Common myeloid progenitor, CD34-positive (primary cell): Measurements from ENCODE around the gene TBC1D9.

Experiments used
- CTCF ChIA-PET: fragments of 350-600 bp; sonication (Branson Sonifier 250); formaldehyde crosslinking; loops from one replicate; lab custom pipeline; 2021; ENCODE audit warnings: antibody characterized with exemption; lab: Charles Lee
- POLR2A ChIA-PET: fragments of 350-600 bp; sonication (Branson Sonifier 250); formaldehyde crosslinking; loops from one replicate; lab custom pipeline; 2021; ENCODE audit warnings: antibody characterized with exemption; lab: Charles Lee
- DNase-seq, 3 donors: peaks; one replicate each; pipeline versions ENCODE4 v3.0.0 to v3.0.0-alpha.2; 2013
- H3K27ac ChIP-seq, 2 experiments: 1 replicate in 1 of 2; 2 replicates in 1 of 2; pipeline ENCODE4 v1.7.0; 2013; ENCODE audit warnings: inconsistent platforms in 2 of 2, low read length in 2 of 2, mild to moderate bottlenecking in 2 of 2, low read depth in 1 of 2, moderate library complexity in 1 of 2; ENCODE audit not compliant: severe bottlenecking in 2 of 2, insufficient read depth in 1 of 2, poor library complexity in 1 of 2
- H3K27me3 ChIP-seq, 5 experiments: replicated peaks in 2 of 5; 1 replicate in 3 of 5; 2 replicates in 2 of 5; pipeline versions ENCODE4 v1.6.1 to v1.7.0; 2013; ENCODE audit warnings: low read length in 4 of 5, mild to moderate bottlenecking in 2 of 5, moderate library complexity in 2 of 5, inconsistent platforms in 1 of 5; ENCODE audit not compliant: insufficient read depth in 5 of 5, control insufficient read depth in 4 of 5
- H3K36me3 ChIP-seq, 4 experiments: 1 replicate in 2 of 4; 2 replicates in 2 of 4; pipeline versions ENCODE4 v1.6.1 to v1.7.0; 2013; ENCODE audit warnings: low read length in 3 of 4, control low read depth in 1 of 4, mild to moderate bottlenecking in 1 of 4; ENCODE audit not compliant: control insufficient read depth in 4 of 4, insufficient read depth in 4 of 4
- H3K4me1 ChIP-seq, 4 experiments: 1 replicate in 3 of 4; 2 replicates in 1 of 4; pipeline versions ENCODE4 v1.6.1 to v1.7.1; 2013; ENCODE audit warnings: low read length in 3 of 4, mild to moderate bottlenecking in 3 of 4, control low read depth in 1 of 4, inconsistent platforms in 1 of 4, moderate library complexity in 1 of 4; ENCODE audit not compliant: control insufficient read depth in 4 of 4, insufficient read depth in 4 of 4; ENCODE audit errors: control extremely low read depth in 1 of 4
- H3K4me3 ChIP-seq, 7 experiments: 1 replicate in 4 of 7; 2 replicates in 3 of 7; pipeline versions ENCODE4 v1.5.1 to v1.7.0; 2013; ENCODE audit warnings: mild to moderate bottlenecking in 7 of 7, low read length in 6 of 7, moderate library complexity in 6 of 7, inconsistent platforms in 2 of 7, low read depth in 2 of 7, control low read depth in 1 of 7; ENCODE audit not compliant: insufficient read depth in 4 of 7, control insufficient read depth in 1 of 7; ENCODE audit errors: extremely low read depth in 1 of 7
- H3K9me3 ChIP-seq, 5 experiments: 1 replicate in 4 of 5; 2 replicates in 1 of 5; pipeline versions ENCODE4 v1.6.1 to v1.7.1; 2013; ENCODE audit warnings: low read length in 4 of 5, mild to moderate bottlenecking in 2 of 5, inconsistent platforms in 1 of 5, low read depth in 1 of 5, moderate library complexity in 1 of 5; ENCODE audit not compliant: control insufficient read depth in 4 of 5, insufficient read depth in 2 of 5; ENCODE audit errors: control extremely low read depth in 1 of 5
- WGBS: methylation state at CpG from one replicate; pipeline ENCODE4 v1.1.5; 2013; ENCODE audit not compliant: insufficient coverage; 5-methylcytosine and 5-hydroxymethylcytosine counted together

The TBC1D9 gene

GRCh38 chr4:140645196-140645595 lies 111.0 kb downstream of the TBC1D9 start:
- Histone ChIP-seq H3K4me1 (no peaks in the 10 kb centered on the region), H3K36me3 (no peaks in the 10 kb centered on the region), H3K9me3 (no peaks in the 10 kb centered on the region), H3K27ac (no peak overlapping the region), H3K4me3 (no peak overlapping the region), H3K27me3 (no peaks in the 10 kb centered on the region)
- CTCF ChIA-PET, result interaction anchor here (1.1 kb wide), 1 partner anchor 17 kb away, joined by 3 read pairs; no protein-coding TSS in a partner anchor
- DNase-seq, result no peak
- WGBS, result 99% methylated on average over 10 of the region's 11 CpGs
- POLR2A ChIA-PET, result no interaction called here

GRCh38 chr4:140644470-140645185 lies 111.6 kb downstream of the TBC1D9 start:
- Histone ChIP-seq H3K36me3 (no peaks in the 10 kb centered on the region), H3K27me3 (no peaks in the 10 kb centered on the region), H3K4me3 (no peak overlapping the region), H3K27ac (no peak overlapping the region), H3K4me1 (no peaks in the 10 kb centered on the region), H3K9me3 (no peaks in the 10 kb centered on the region)
- WGBS, result 98% methylated on average over 24 of the region's 25 CpGs
- ChIA-PET POLR2A (no interaction called here), CTCF (interaction anchor here (1.1 kb wide), 1 partner anchor 17 kb away, joined by 3 read pairs; no protein-coding TSS in a partner anchor)
- no peak for DNase-seq

- Histone ChIP-seq H3K27ac (no peak overlapping the region), H3K9me3 (no peaks in the 10 kb centered on the region), H3K36me3 (no peaks in the 10 kb centered on the region), H3K4me3 (no peak overlapping the region), H3K4me1 (no peaks in the 10 kb centered on the region), H3K27me3 (no peaks in the 10 kb centered on the region)
- POLR2A ChIA-PET, result no interaction called here
- WGBS, result over 99% methylated on average over 23 of the region's 33 CpGs
- CTCF ChIA-PET, result interaction anchor here (1.4 kb wide), 1 partner anchor 9 kb away, joined by 3 read pairs; no protein-coding TSS in a partner anchor
- DNase-seq, result no peak
Observed at GRCh38 chr4:140643571-140644055, 112.6 kb downstream of the TBC1D9 start.

- no peaks in the 10 kb centered on the region for H3K4me1 ChIP-seq
- ChIA-PET POLR2A (no interaction called here), CTCF (interaction anchor here (1.3 to 1.4 kb wide), 2 partner anchors 9 to 14 kb away, joined by 3 to 5 read pairs; no protein-coding TSS in a partner anchor)
- H3K27me3 ChIP-seq, result no peaks in the 10 kb centered on the region
- H3K4me3 ChIP-seq, result no peak overlapping the region
- no peaks in the 10 kb centered on the region for H3K9me3 ChIP-seq
- H3K36me3 ChIP-seq, result no peaks in the 10 kb centered on the region
- no peak overlapping the region for H3K27ac ChIP-seq
- DNase-seq, result no peak
- WGBS, result 97% methylated on average over 29 of the region's 33 CpGs
Observed at GRCh38 chr4:140642674-140643437, 113.3 kb downstream of the TBC1D9 start.

GRCh38 chr4:140641789-140642439 lies 114.3 kb downstream of the TBC1D9 start:
- CTCF ChIA-PET, result interaction anchor here (1.3 to 1.4 kb wide), 2 partner anchors 10 to 13 kb away, joined by 3 to 5 read pairs; no protein-coding TSS in a partner anchor
- H3K27ac ChIP-seq, result no peak overlapping the region
- WGBS, result 76% methylated on average over 18 of the region's 25 CpGs

GRCh38 chr4:140641105-140641555 lies 115.1 kb downstream of the TBC1D9 start:
- ChIA-PET POLR2A (no interaction called here), CTCF (no interaction called here)
- WGBS, result 100% methylated on average over 2 of the region's 6 CpGs
- Histone ChIP-seq H3K9me3 (no peaks in the 10 kb centered on the region), H3K27me3 (no peaks in the 10 kb centered on the region), H3K36me3 (no peaks in the 10 kb centered on the region), H3K4me3 (no peak overlapping the region), H3K4me1 (no peaks in the 10 kb centered on the region), H3K27ac (no peak overlapping the region)
- DNase-seq, result no peak

More at GRCh38 chr4:140641789-140642439, 114.3 kb downstream of the TBC1D9 start:
- Histone ChIP-seq H3K9me3 (no peaks in the 10 kb centered on the region), H3K4me3 (no peak overlapping the region), H3K4me1 (no peaks in the 10 kb centered on the region), H3K27me3 (no peaks in the 10 kb centered on the region), H3K36me3 (no peaks in the 10 kb centered on the region)
- no peak for DNase-seq
- POLR2A ChIA-PET, result no interaction called here
